Measurements from ENCODE around the gene PCNX1.

DNA sequence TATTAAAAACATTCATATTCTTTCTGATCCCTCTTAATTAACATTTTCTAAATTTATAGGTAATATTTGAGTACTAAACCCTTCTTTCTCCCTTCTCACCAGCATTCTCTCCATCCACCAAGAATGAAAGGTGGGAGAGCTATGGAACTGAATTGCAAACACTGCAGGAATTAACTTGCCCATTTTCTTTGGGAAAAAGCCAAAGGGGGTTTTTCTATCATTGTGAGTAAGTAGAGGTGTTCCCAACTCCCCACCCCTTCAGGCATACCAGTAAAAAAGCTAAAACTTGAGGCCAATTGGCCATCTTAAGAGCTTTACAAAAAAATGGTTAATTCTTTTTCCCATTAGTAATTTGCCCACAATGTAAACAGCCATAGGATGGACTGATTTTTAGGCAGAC is 23.7 kb downstream of the PCNX1 start:
- TF ChIP-seq TCF4 (CRISPR knock-in tag; IDR thresholded peaks at IDR 0.05; ENCODE audit: borderline replicate concordance) (no peak), ZNF565 (CRISPR knock-in tag; conservative IDR thresholded peaks at IDR 0.05; ENCODE audit: low read depth) (no peak), GLIS3 (CRISPR knock-in tag; IDR thresholded peaks at IDR 0.05) (no peak), OSR1 (CRISPR knock-in tag; IDR thresholded peaks at IDR 0.05) (no peak), BACH2 (CRISPR knock-in tag; IDR thresholded peaks at IDR 0.05; ENCODE audit: borderline replicate concordance) (no peak), POU6F1 (CRISPR knock-in tag; IDR thresholded peaks at IDR 0.05; ENCODE audit: borderline replicate concordance, low read depth) (no peak), CSDC2 (CRISPR knock-in tag; IDR thresholded peaks at IDR 0.05) (no peak), ESRRG (CRISPR knock-in tag; IDR thresholded peaks at IDR 0.05) (no peak), ISL1 (CRISPR knock-in tag; IDR thresholded peaks at IDR 0.05) (no peak), ZC3H10 (CRISPR knock-in tag; IDR thresholded peaks at IDR 0.05) (no peak), SNAI2 (CRISPR knock-in tag; IDR thresholded peaks at IDR 0.05) (no peak), ZFP30 (CRISPR knock-in tag; IDR thresholded peaks at IDR 0.05) (no peak)
- TF ChIP-seq, protein P1, sequence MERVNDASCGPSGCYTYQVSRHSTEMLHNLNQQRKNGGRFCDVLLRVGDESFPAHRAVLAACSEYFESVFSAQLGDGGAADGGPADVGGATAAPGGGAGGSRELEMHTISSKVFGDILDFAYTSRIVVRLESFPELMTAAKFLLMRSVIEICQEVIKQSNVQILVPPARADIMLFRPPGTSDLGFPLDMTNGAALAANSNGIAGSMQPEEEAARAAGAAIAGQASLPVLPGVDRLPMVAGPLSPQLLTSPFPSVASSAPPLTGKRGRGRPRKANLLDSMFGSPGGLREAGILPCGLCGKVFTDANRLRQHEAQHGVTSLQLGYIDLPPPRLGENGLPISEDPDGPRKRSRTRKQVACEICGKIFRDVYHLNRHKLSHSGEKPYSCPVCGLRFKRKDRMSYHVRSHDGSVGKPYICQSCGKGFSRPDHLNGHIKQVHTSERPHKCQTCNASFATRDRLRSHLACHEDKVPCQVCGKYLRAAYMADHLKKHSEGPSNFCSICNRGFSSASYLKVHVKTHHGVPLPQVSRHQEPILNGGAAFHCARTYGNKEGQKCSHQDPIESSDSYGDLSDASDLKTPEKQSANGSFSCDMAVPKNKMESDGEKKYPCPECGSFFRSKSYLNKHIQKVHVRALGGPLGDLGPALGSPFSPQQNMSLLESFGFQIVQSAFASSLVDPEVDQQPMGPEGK (CRISPR knock-in tag; IDR thresholded peaks at IDR 0.05; ENCODE audit: borderline replicate concordance) = no peak
- TF ChIP-seq, protein P2, sequence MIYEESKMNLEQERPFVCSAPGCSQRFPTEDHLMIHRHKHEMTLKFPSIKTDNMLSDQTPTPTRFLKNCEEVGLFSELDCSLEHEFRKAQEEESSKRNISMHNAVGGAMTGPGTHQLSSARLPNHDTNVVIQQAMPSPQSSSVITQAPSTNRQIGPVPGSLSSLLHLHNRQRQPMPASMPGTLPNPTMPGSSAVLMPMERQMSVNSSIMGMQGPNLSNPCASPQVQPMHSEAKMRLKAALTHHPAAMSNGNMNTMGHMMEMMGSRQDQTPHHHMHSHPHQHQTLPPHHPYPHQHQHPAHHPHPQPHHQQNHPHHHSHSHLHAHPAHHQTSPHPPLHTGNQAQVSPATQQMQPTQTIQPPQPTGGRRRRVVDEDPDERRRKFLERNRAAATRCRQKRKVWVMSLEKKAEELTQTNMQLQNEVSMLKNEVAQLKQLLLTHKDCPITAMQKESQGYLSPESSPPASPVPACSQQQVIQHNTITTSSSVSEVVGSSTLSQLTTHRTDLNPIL (CRISPR knock-in tag; IDR thresholded peaks at IDR 0.05; ENCODE audit: low read depth) = no peak

Data from SK-N-SH treated with all-trans-retinoic acid at 6 μM for 48 hours (cell line).